ENCODE measurements around the gene TTC33.

DNA sequence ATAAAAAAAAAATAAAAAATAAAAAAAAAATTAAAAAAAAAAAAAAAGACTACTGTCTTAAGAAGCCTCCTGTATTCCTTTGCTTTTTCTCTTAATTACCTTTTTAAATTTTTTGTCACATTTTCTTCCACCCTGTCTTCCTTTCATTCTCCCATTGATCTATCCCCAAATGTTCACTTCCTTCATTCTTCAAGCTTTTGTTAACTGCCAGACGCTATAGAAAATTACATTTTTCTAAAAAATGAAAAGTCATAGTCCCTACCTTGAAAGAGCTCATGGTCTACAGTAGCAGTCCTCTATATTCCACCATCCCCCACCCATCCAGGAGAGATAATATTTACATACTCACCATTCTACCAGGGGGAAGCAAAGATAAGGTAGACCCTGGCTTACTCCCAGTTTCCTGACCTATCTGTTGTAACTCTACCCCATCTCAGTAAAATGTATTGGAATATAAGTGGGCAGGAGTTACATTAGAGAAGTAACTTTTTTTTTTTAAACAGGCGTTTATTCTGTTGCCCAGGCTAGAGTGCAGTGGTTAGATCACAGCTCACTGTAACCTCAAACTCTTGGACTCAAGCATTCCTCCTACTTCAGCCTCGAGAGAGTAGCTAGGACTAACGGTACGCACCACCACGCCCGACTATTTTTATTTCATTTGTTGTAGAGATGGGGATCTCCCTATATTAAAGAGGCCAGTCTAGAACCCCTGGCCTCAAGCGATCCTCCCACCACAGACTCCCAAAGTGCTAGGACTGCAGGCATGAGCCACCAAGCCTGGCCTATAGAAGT, 46.2 kb upstream of the TTC33 start:
- TF ChIP-seq, protein P1, sequence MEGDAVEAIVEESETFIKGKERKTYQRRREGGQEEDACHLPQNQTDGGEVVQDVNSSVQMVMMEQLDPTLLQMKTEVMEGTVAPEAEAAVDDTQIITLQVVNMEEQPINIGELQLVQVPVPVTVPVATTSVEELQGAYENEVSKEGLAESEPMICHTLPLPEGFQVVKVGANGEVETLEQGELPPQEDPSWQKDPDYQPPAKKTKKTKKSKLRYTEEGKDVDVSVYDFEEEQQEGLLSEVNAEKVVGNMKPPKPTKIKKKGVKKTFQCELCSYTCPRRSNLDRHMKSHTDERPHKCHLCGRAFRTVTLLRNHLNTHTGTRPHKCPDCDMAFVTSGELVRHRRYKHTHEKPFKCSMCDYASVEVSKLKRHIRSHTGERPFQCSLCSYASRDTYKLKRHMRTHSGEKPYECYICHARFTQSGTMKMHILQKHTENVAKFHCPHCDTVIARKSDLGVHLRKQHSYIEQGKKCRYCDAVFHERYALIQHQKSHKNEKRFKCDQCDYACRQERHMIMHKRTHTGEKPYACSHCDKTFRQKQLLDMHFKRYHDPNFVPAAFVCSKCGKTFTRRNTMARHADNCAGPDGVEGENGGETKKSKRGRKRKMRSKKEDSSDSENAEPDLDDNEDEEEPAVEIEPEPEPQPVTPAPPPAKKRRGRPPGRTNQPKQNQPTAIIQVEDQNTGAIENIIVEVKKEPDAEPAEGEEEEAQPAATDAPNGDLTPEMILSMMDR (IDR thresholded peaks at IDR 0.05; ENCODE audit: insufficient read depth, low read length, poor library complexity, severe bottlenecking): no peak
- TF ChIP-seq EZH2phosphoT487 (conservative IDR thresholded peaks at IDR 0.05; ENCODE audit: low read length): no peak

Data from SU-DHL-6 (cell line).